Hepatocyte (in vitro differentiated cells): ENCODE data around the gene BICD1.

Source experiments
- CTCF ChIP-seq: fragments of 200-600 bp; sonication (generic); IDR thresholded peaks from 2 replicates; pipeline ENCODE4 v1.5.1; 2016; ENCODE audit warnings: antibody characterized with exemption, mild to moderate bottlenecking; ENCODE audit not compliant: poor library complexity
- EZH2 ChIP-seq: fragments of 200-600 bp; sonication (generic); IDR thresholded peaks from 2 replicates; pipeline ENCODE4 v1.6.1; 2016; ENCODE audit warnings: antibody characterized with exemption, mild to moderate bottlenecking, borderline replicate concordance

- TF ChIP-seq CTCF, result no peak
- no peak for TF ChIP-seq EZH2
These were observed 105.2 kb downstream of the BICD1 start for GRCh38 chr12:32211900-32212156.
